Mesendoderm (in vitro differentiated cells): Measurements from ENCODE around the gene LRRC27.

Experiments used
- DNase-seq: peaks from one replicate; pipeline ENCODE4 v3.0.0; 2013
- H2AK5ac ChIP-seq: 2 replicates; pipeline ENCODE4 v1.6.1; 2013; ENCODE audit warnings: low read length, inconsistent platforms
- H2BK120ac ChIP-seq: 2 replicates; pipeline ENCODE4 v1.6.1; 2013; ENCODE audit warnings: low read depth, mild to moderate bottlenecking, low read length, moderate library complexity, mixed read lengths
- H2BK15ac ChIP-seq: replicated peaks from 2 replicates; pipeline ENCODE4 v1.6.1; 2013; ENCODE audit warnings: low read depth, mild to moderate bottlenecking, moderate library complexity
- H2BK5ac ChIP-seq: 2 replicates; pipeline ENCODE4 v1.6.1; 2013; ENCODE audit warnings: low read length, inconsistent platforms
- H3K18ac ChIP-seq: 2 replicates; pipeline ENCODE4 v1.6.1; 2013; ENCODE audit warnings: mild to moderate bottlenecking, low read length, mixed read lengths
- H3K23ac ChIP-seq: one replicate; pipeline ENCODE4 v1.6.1; 2013; ENCODE audit warnings: low read length
- H3K27ac ChIP-seq: 2 replicates; pipeline ENCODE4 v1.5.1; 2013; ENCODE audit warnings: low read depth, mild to moderate bottlenecking, inconsistent platforms, low read length, moderate library complexity
- H3K27me3 ChIP-seq: 2 replicates; pipeline ENCODE4 v1.6.1; 2013; ENCODE audit warnings: low read length, control low read depth, mild to moderate bottlenecking, inconsistent platforms; ENCODE audit not compliant: insufficient read depth, poor library complexity
- H3K36me3 ChIP-seq: 2 replicates; pipeline ENCODE4 v1.6.1; 2013; ENCODE audit warnings: low read length, inconsistent platforms; ENCODE audit not compliant: control insufficient read depth, insufficient read depth
- H3K4ac ChIP-seq: one replicate; pipeline ENCODE4 v1.6.1; 2013; ENCODE audit warnings: low read depth, mild to moderate bottlenecking, low read length, moderate library complexity
- H3K4me1 ChIP-seq: 2 replicates; pipeline ENCODE4 v1.6.1; 2013; ENCODE audit warnings: low read depth, low read length, inconsistent platforms; ENCODE audit not compliant: control insufficient read depth
- H3K4me2 ChIP-seq: 2 replicates; pipeline ENCODE4 v1.6.1; 2013; ENCODE audit warnings: low read length
- H3K4me3 ChIP-seq: 2 replicates; pipeline ENCODE4 v1.5.1; 2013; ENCODE audit warnings: mild to moderate bottlenecking, low read length
- H3K56ac ChIP-seq: one replicate; pipeline ENCODE4 v1.6.1; 2013; ENCODE audit warnings: low read length
- H3K79me1 ChIP-seq: 2 replicates; pipeline ENCODE4 v1.6.1; 2013; ENCODE audit warnings: low read length, inconsistent platforms
- H3K79me2 ChIP-seq: 2 replicates; pipeline ENCODE4 v1.6.1; 2013; ENCODE audit warnings: mild to moderate bottlenecking, low read length; ENCODE audit not compliant: control insufficient read depth, insufficient read depth
- H3K9ac ChIP-seq: 2 replicates; pipeline ENCODE4 v1.6.1; 2013; ENCODE audit warnings: low read length, inconsistent platforms
- H4K5ac ChIP-seq: one replicate; pipeline ENCODE4 v1.6.1; 2013; ENCODE audit warnings: low read length
- H4K8ac ChIP-seq: one replicate; pipeline ENCODE4 v1.6.1; 2013; ENCODE audit warnings: low read depth, mild to moderate bottlenecking, control low read depth, low read length, moderate library complexity
- WGBS: extraction: QIAGEN DNeasy Blood & Tissue Kit; methylation state at CpG from one replicate; pipeline ENCODE4 v1.1.7; 2013; ENCODE audit warnings: low lambda C conversion rate, missing lambda C conversion rate; ENCODE audit not compliant: insufficient coverage; ENCODE audit errors: extremely low coverage; 5-methylcytosine and 5-hydroxymethylcytosine counted together

LRRC27 gene

DNA sequence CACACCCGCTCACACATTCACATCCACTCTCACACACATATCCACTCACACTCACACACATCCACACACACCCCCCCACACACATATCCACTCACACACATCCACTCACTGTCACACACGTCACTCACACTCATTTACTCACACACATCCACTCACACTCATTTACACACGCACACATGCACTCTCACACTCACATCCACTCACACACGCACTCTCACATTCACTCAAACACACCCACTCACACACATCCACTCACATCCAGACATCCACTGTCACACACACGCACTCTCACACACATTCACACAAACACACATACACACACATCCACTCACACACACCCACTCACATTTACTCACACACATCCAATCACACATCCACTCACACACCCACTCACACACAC lies 83.3 kb downstream of the LRRC27 start:
- Histone ChIP-seq H3K27ac (no peak overlapping the region), H3K4me2 (no peak overlapping the region), H3K56ac (no peak overlapping the region), H2BK5ac (no peak overlapping the region), H3K23ac (no peak overlapping the region), H2BK15ac (no peak overlapping the region), H3K4ac (no peak overlapping the region), H3K79me1 (no peaks in the 10 kb centered on the region), H3K4me1 (peaks cover 7% of the 10 kb centered on the region), H2AK5ac (no peak overlapping the region), H3K4me3 (no peak overlapping the region), H3K18ac (no peak overlapping the region), H2BK120ac (no peak overlapping the region), H3K79me2 (peaks cover 2% of the 10 kb centered on the region), H4K5ac (no peak overlapping the region), H3K27me3 (no peaks in the 10 kb centered on the region), H3K36me3 (no peaks in the 10 kb centered on the region), H4K8ac (no peak overlapping the region), H3K9ac (no peak overlapping the region)
- no peak for DNase-seq
- WGBS, result 100% methylated on average over 4 of the region's 5 CpGs

DNA sequence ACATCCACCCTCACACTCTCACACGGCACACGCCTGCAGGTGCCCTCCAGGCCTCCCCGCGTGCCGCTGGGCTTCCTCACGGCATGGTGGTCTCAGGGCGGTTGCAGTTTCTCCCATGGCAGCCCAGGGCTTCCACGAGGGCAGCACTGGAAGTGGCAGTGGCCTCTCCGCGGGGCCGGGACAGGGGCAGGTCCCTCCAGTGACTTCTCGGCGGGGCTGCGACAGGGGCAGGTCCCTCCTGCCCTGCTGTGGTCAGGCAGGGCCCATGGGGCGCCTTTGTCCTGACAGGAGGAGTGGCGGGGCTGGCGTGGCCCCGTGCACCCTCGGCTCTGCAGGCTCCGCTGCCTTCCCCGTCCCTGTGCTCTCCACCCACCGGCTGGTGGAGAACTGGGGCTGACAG lies 84.0 kb downstream of the LRRC27 start:
- H2BK5ac ChIP-seq, result no peak overlapping the region
- no peak overlapping the region for H2AK5ac ChIP-seq
- H3K23ac ChIP-seq, result no peak overlapping the region
- no peaks in the 10 kb centered on the region for H3K36me3 ChIP-seq
- H3K4me1 ChIP-seq, result peaks cover 7% of the 10 kb centered on the region
- H2BK120ac ChIP-seq, result no peak overlapping the region
- no peaks in the 10 kb centered on the region for H3K27me3 ChIP-seq
- no peak overlapping the region for H3K4me3 ChIP-seq
- H3K4me2 ChIP-seq, result no peak overlapping the region
- H3K79me1 ChIP-seq, result no peaks in the 10 kb centered on the region
- H4K8ac ChIP-seq, result no peak overlapping the region
- H2BK15ac ChIP-seq, result no peak overlapping the region
- no peak overlapping the region for H3K4ac ChIP-seq
- no peak overlapping the region for H3K9ac ChIP-seq
- no CpG with 5 or more reads among the region's 22 CpGs for WGBS
- no peaks in the 10 kb centered on the region for H3K79me2 ChIP-seq
- DNase-seq, result no peak
- no peak overlapping the region for H3K56ac ChIP-seq
- H3K27ac ChIP-seq, result no peak overlapping the region
- H3K18ac ChIP-seq, result no peak overlapping the region
- H4K5ac ChIP-seq, result no peak overlapping the region

DNA sequence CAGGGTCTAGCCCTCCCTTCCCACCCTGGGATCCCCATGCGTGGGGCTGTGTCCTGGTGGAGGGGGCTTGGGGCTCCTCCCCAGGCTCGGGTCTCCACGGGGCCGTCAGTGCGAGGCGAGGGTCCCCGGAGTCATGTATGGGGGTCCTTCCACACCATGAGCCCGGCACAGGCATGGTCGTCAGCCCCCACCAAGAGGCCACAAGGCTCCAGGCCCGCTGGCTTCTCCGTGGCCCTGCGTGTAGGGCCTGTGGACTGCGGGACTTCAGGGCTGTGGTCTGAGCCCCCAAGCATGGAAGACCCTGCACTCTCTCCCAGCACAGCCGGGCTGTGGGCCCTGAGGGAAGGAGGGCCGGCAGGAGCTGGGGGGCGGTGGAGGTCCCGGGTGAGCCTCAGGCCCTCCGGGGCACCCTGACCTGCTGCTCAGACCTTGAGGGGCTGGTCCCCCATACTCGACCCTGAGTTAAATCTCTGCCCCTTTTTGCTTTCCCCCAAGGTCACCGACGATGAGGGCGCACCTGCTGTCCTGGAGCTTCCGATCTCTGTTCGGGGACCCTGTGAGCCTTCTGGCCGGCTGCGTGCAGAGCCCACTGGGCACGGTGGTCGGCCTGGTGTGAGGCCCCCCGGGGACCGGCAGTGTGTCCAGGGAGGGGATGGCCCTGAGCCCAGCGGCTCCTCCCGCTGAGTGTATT lies 84.7 kb downstream of the LRRC27 start:
- no peak overlapping the region for H4K8ac ChIP-seq

DNA sequence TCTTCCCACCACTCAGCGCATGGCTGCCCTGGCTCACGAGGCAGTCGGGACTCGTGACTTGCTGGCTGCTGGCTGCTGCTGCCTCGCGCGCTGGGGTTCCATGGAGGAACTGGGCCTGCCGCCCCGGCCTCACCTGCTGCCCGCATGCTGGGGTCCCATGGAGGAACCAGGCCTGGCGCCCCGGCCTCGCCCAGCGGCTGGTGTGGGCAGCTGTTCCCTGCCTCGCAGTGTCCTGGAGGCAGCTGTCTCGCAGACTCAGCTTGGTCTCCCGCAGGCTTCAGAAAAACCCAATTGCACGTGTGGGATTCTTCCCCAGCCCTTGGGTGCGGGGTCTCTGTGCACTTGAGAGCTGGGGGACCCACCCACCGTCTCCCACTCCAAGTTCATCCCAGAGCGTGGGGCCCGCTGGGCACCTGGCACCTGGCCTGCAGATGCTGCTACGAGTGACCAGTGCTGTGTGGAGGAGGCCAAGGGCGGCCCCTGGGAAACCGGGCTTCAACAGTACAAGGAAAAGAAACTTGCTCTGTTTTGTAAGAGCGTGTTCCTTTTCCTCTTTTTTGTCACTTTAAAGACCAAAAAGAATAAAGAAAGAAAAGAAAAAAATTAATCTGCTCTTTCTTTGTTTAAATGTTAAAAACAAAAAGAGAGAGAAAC lies 85.4 kb downstream of the LRRC27 start:
- no peak overlapping the region for H3K4me2 ChIP-seq
- no peak overlapping the region for H4K5ac ChIP-seq
- no peak overlapping the region for H3K4me3 ChIP-seq
- H3K79me2 ChIP-seq, result no peaks in the 10 kb centered on the region
- no peak overlapping the region for H2BK15ac ChIP-seq
- H3K4ac ChIP-seq, result no peak overlapping the region
- H3K23ac ChIP-seq, result no peak overlapping the region
- WGBS, result no CpG with 5 or more reads among the region's 26 CpGs
- no peak overlapping the region for H2AK5ac ChIP-seq
- H4K8ac ChIP-seq, result no peak overlapping the region
- no peaks in the 10 kb centered on the region for H3K27me3 ChIP-seq
- H3K27ac ChIP-seq, result no peak overlapping the region
- no peak overlapping the region for H3K18ac ChIP-seq
- no peaks in the 10 kb centered on the region for H3K79me1 ChIP-seq
- H3K36me3 ChIP-seq, result no peaks in the 10 kb centered on the region
- H3K56ac ChIP-seq, result no peak overlapping the region
- H3K9ac ChIP-seq, result no peak overlapping the region
- peaks cover 8% of the 10 kb centered on the region for H3K4me1 ChIP-seq
- no peak overlapping the region for H2BK5ac ChIP-seq
- DNase-seq, result no peak
- no peak overlapping the region for H2BK120ac ChIP-seq

More for the DNA sequence above, 84.7 kb downstream of the LRRC27 start:
- Histone ChIP-seq H2AK5ac (no peak overlapping the region), H3K79me1 (no peaks in the 10 kb centered on the region), H3K9ac (no peak overlapping the region), H3K4me2 (no peak overlapping the region), H3K56ac (no peak overlapping the region), H3K27ac (no peak overlapping the region), H3K4me1 (peaks cover 9% of the 10 kb centered on the region), H3K27me3 (no peaks in the 10 kb centered on the region), H2BK120ac (no peak overlapping the region), H3K4me3 (no peak overlapping the region), H3K36me3 (no peaks in the 10 kb centered on the region), H2BK5ac (no peak overlapping the region), H3K4ac (no peak overlapping the region), H4K5ac (no peak overlapping the region), H2BK15ac (no peak overlapping the region), H3K18ac (no peak overlapping the region), H3K23ac (no peak overlapping the region), H3K79me2 (no peaks in the 10 kb centered on the region)
- WGBS, result no CpG with 5 or more reads among the region's 32 CpGs
- DNase-seq, result no peak

DNA sequence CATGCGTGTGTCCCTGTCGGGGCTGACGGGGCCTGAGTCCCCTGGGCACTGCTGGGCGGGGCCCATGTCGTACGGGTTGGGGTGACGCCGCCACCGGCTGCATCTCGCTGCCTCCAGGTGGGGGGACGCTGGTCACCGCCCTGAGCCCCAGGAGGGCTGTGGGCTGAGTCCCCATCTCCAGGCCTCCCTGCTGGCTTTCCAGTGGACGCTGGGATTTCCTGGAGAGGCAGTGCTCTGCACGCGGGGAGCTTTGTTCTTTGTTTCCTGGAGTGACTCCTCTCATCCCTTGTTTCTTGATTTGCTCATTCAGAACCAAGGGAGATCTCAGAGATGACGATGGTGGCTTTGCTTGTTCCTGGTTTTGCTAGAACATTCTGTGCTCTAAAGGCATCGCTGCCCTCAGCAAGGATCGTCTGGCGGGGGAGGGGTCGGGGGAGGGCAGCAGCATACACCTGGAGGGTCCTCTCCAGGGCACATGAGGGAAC lies 86.0 kb downstream of the LRRC27 start:
- Histone ChIP-seq H3K79me2 (no peaks in the 10 kb centered on the region), H3K18ac (no peak overlapping the region), H2BK5ac (no peak overlapping the region), H3K79me1 (no peaks in the 10 kb centered on the region), H3K56ac (peak overlapping the region; percentile 30), H3K36me3 (no peaks in the 10 kb centered on the region), H4K5ac (no peak overlapping the region), H3K4me1 (peaks cover 8% of the 10 kb centered on the region), H2BK120ac (no peak overlapping the region), H2AK5ac (no peak overlapping the region), H3K4me2 (no peak overlapping the region), H3K23ac (no peak overlapping the region), H2BK15ac (no peak overlapping the region), H3K9ac (no peak overlapping the region), H4K8ac (no peak overlapping the region), H3K27me3 (no peaks in the 10 kb centered on the region), H3K4ac (no peak overlapping the region), H3K4me3 (no peak overlapping the region), H3K27ac (no peak overlapping the region)
- no CpG with 5 or more reads among the region's 20 CpGs for WGBS
- peak; percentile 47 for DNase-seq
